GM18508 (cell line): ENCODE results near the gene NDC80.
A peak's percentile ranks its signal among the peaks of the same experiment; 100 is the strongest.
"Not testable (repeated sequence)": the region's sequence is repeated elsewhere in the genome, so short reads cannot be mapped to it uniquely, and the experiment has no call there.

Experiments used
- ATAC-seq: cut with Tn5 transposase; IDR thresholded peaks from one replicate; pipeline ENCODE4 v1.9.1; 2021; ENCODE audit warnings: moderate number of reproducible peaks; ENCODE audit not compliant: insufficient read depth, unreplicated experiment

NDC80 gene

DNA sequence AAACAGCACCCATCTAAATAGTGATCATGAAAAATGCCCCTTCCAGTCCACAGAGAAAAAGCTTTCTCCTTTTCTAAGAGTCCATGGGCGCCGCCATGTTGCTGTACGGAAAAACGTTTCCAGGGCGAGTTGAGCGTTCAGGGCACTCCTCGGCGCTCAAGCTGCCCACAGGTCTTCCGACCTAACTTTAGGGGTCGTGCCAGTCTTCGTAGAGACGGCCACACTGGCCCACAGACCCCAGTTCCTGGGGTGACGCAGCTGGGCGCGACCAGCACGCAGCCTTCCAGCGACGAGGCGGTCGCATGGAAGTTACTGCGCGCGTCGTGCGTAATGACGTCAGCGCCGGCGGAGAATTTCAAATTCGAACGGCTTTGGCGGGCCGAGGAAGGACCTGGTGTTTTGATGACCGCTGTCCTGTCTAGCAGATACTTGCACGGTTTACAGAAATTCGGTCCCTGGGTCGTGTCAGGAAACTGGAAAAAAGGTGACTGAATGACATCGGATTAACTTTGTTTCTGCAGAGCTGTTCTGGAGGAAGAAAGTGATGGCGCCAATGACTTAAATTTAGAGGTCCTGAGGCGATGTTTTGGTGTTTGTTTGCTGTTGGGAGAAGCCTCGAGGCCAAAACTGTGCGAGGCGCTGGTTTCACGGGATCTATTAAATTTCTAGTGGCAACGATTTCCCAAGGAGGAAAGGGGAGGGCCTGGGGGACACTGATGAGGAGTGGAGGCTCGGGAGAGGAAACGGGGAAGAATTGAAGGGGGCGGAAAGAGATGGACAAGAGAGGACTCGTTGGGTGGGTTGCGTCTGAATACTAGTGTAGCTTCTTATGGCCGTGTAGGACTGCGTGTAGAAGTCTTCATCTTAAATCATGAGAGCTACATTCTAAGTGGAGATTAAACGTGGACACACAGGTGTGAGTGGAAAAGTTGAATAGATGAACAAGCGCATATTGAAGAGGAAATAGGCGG is at the start of gene NDC80, which contains the start of gene METTL4:
Gene NDC80, plus strand, starts transcription at position 358 of the 971 bp plus-strand sequence. CDS start 1,429 bp downstream, outside the sequence.
Gene METTL4, minus strand, starts transcription at position 306 of the 971 bp plus-strand sequence. CDS start 4,289 bp downstream, outside the sequence.
- peak; percentile 41 for ATAC-seq

DNA sequence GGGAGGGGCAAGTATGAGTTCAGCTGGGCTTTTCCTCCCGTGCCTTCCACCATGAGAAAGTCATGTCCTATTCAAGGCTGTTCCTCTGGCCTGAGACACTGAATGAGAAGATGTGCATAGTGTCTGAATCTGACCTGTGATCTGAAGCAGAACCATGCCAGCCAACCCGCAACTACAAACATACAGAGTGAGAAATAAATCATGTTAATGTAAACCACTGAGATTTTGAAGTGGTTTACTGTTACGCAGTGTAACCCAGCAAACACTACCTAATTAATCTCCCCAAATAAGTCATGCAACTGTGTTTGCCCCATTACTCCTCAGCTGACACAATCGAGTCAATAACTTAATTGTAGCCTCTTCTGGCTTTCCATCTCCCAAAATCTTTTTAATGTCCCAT is 49.2 kb upstream of the NDC80 start:
- ATAC-seq = no peak

DNA sequence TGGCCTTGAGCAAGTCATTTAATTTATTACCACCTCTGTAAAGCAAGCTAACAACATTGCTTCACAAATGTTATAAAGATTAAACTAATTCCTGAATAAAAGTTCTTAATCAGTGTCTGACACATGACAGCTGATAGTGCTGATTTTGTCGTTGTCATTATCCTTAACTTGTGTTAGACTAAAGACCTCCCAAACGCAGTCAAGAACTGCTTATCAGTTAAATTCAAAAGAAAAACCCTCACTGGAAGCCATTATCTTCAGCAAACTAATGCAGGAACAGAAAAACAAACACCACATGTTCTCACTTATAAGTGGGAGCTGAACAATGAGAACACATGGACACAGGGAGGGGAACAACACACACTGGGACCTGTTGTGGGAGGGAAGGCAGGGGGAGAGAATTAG is 46.6 kb upstream of the NDC80 start:
- ATAC-seq = not testable (repeated sequence)

DNA sequence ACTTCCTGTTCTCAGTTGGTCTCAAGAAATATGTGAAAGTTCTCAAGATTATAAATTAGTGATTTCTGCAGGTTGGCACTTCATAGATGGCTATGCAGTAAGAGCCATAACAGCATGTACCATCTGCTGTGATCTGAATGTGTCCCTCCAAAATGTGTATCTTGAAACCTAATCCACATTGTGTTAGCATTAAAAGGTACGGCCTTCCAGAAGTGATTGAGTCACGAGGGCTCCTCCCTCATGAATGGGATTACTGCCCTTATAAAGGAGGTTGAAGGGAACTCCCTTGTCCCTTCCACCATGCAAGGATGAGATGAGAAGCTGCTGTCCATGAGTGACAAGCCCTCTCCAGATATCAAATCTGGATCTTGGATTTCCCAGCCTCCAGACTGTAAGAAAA is 45.0 kb upstream of the NDC80 start:
- ATAC-seq = no peak

DNA sequence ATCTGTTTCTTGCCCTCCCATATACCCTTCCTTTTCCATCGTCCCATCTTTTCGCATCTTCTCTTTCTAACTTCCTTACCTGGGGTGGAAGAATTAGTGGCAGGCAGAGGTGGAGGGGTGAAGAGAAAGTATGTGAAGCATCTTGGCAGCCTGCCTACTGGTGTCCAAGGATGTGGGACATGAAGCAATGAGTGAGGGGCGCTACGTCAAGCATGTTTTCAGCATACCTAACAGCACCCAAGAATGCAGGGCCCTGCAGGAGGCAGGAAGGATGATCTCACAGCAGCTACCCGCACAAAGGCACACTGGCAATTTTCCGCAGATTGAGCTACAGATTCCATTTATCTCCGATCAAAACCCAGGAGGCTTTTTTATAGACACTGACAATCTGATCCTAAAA is 42.2 kb upstream of the NDC80 start:
- ATAC-seq = no peak

DNA sequence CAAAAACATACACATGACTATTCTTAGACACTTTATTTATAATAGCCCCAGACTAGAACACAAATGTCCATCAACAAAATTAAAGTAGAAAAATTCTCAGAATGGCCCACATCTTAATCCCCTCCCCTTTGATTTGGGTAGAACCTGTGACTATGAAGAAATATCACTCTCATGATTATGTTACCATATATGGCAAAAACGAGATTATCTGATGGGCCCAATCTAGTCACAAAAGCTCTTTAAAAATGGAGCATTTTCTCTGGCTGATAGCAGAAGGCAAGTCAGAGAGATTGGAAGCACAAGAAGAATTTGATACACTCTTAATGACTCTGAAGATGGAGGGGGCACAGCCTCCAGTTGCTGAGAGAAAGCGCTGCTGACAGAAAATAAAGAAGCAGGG is 39.6 kb upstream of the NDC80 start:
- no peak for ATAC-seq

DNA sequence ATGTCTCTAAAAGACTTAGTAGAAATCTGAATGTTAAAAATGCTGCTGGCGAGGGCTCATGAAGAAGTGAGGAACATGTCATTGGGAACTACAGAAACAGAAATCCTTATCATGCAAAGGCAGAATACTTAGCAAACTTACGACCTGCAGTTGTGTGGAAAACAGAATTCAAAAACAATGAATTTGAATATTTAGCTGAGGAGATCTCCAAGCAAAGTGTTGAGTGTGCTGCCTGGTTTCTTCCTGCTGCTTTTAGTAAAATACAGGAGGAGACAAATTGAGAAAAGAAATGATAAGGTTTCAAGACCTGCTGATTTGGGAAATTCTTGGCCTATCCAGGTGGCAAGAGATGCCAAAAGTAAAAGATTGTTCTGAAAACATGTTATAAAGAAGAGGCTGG is 38.6 kb upstream of the NDC80 start:
- ATAC-seq = no peak

DNA sequence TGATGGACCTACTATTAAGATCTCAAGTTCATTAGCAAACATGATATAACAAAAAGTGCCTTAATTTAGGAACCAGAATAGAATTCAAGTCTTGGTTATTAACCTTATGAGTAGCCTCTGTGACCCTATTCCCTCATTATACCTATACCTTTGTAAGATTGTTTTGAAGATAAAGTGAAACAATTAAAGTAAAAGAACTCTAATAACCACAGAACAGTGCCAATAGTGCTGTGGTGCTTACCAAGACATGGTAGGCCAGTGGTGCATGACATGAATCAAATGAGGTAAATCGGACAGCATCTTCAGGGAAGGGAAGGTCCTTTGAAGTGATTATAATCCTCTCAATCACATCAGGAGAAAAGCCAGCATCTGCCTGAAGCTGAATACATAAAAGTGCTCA is 36.5 kb upstream of the NDC80 start:
- ATAC-seq = no peak

DNA sequence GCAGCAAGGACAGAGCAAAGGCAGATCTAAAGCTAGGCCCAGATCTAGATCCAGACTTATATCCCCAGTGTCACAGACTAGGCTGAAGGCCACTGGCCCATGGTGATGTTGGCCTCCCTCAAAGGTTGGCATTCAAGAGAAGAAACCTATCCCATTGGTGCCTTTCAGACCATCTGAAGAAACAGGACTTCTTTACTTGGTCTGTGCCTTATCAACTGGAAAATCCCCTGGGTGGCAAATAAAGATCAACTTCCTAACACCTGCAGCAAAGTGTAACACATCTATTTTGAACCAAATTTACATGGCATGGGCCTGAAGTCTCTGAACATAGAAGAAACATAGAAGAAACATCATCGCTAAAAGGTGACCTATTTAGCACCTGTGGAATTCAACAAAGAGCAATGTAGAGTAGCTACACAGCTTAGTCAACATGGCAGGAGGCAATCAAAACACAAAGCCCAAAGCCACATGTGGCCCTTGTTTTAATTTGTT is 35.9 kb upstream of the NDC80 start:
- no peak for ATAC-seq

DNA sequence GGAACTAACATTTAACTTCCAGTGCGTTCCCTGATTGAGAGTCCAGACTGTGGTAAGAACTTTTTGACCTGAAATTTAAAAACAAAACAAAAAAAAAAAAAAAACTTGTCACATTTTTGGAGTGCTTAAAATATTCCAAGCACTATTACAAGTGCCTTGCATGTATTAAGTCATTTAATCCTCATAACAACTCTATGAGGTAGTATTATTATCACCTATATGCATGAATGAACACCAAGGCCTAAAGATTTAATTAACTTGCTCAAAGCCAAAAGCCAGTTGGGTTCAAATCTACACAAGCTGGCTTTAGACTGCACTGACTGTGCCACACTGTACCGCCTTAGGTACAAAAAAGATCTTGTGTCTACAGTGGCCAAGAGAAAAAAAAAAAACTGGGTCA is 35.3 kb upstream of the NDC80 start:
- ATAC-seq = no peak

DNA sequence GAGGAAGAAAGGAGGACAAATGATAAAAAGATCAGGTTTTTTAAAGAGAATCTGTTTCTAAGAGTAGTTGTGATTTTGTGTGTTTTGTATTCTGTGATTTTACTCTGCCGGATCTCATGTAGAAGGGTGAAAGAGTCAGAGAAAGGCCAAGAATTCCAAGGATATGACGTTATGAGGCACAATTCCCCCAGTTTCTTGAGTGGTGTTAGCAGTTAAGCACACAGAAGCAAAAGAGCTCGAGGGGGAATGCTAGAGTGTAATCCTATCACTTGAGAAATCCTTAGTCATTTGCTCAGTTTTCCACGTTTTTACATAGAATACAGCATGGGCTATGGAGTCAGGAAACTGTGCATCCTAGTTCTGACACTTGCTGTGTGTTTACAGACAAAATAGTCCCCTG is 34.9 kb upstream of the NDC80 start:
- ATAC-seq = no peak

DNA sequence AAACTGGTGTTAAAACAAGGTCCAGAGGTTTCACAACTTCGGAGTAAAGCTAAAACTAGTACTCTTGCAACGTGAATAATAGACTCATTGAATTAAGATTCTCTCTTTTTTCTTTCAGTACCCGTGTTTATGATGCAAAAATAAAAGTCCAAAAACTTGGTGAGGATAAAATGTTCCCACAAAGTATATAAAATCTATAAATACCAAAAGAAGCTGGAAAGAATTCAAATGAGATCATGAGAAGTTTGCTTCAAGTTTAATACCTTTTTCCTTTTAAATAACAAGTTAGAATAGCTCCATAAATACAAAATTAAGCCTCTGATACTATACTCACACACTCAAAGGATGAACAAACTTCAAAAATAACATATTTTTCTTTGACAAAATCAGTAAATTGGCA is 34.1 kb upstream of the NDC80 start:
- ATAC-seq = no peak

DNA sequence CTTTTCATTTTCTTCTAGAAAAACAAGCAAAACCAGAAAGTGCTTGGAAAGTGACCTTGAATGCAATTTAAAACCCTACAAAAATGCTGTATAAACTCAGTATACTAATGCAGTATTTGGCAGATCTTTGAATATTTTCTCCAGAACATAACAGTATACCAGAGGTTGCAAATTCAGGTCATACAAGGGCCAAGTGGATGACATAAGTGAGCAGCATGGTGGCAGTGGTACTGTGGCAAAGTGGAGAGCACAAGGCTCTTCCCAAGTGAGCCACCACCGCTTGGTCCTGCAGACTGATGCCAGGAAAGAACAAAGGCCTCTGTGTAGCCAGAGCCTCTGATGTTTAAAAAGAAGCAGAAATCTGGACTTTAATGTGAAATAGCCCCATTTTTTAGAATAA is 33.1 kb upstream of the NDC80 start:
- no peak for ATAC-seq

DNA sequence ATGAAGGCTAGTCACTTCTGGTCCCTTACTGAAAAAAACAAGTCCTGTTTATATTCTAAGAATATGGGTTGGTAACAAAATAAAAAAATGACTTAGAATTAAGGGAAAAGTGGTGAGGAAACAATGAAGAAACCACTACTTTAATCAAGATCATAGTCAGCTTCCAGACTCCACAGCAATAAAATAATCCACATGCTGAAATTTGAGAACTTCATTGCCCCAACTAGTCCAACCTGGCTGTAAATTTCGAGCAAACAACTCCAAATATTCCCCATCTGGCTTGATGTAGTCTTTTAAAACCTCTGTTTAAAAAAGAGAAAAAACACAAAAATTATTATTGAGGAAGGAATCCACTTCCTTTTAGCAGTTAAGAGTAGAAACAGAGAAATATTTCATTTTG is 32.5 kb upstream of the NDC80 start:
- ATAC-seq = no peak

DNA sequence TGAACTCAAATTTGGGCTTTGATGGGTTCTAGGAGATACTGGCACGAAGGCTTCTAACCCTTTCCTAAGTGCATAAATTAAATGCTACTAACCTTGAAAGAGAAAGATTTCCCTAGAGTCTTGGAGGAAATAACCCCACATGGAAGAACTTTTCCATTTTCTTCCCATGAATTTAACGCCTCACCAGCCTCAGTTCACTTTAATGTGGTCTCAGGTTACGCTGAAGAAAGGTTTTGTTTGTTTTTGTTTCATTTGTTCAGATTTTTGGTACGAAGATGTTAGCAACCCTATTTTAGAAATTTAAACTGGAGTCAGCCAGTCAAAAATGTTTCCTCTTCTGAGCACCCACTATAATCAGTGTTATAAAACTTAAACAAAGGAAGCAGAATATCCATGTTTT is 30.8 kb upstream of the NDC80 start:
- no peak for ATAC-seq

DNA sequence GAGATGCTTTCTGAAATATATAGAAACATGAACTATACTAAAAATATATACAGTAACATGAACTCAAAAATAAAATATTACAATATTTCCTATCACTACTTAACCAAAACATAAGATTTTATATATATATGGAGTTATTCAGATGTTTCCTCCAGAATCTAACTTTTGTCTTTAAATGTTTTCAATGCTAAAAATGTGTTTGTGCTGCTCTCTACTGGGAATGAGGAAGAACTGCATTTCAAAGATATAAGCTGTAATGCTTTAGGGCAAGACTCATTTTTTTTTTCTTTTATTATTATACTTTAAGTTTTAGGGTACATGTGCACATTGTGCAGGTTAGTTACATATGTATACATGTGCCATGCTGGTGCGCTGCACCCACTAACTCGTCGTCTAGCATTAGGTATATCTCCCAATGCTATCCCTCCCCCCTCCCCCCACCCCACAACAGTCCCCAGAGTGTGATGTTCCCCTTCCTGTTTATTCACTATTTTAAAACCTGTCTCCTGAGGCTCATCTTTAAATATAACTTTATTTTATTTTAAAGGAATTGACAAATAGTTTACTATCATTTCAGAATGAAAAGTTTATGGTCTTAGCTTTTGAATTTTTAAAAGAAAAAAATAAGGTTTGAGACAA is 29.3 kb upstream of the NDC80 start:
- ATAC-seq = peak; percentile 45

DNA sequence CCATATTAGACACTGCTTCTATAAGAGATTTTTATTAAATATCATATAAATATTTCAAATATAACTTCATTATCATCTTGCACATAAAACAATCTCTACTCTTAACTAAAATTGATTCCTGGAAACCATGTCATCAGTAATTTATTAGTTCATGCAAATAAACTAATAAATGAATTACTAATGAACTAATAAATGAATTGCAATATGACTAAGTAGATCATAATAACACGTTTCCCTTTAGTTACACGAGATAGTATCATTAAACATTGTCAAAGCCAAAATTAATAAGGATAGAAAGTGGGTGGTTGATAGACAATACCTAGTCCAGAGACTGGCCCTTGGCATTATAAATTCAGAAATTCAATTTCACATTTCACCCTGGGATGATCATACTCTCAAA is 26.2 kb upstream of the NDC80 start:
- ATAC-seq = no peak

DNA sequence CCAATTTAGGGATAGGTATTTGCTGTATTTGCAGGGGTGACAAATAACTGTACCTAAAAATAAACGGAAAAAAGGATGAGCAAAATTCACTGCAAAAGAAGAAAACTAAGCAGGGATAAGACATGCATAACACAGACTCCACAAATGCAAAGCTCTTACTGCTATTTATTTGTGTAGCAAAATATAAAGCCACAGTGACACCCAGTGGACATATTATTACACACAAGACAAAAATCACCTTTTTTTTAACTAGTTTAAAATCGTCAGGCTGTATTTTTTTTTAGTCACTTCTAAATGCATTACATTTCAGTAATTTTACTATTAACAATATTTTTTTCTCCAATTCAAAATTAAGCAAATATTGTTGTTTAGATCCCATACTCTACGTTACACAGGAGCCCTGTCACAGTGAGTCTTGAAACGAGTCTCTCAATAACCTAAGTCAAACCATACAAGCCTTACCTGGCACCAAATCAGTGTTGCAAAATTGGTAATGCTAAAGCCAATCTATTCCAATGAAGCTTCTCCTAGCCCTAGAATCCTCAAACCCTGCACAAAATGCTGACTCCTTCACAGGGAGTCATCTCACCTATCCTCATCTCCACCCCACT is 23.8 kb upstream of the NDC80 start:
- ATAC-seq = no peak

DNA sequence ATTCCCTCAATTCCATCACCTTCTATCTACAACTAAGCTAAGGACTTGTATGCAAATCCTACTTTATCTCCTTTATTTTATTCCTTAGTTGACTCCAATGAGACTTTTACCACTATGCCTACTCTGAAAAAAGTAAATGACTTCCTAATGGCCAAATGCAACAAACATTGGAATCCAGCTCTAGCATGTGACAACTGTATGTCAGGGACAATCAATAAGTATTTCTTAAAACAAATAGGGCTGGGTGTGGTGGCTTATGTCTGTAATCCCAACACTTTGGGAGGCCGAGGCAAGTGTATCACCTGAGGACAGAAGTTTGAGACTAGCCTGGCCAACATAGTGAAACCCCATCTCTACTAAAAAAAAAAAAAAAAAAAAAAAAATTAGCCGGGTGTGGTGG is 21.9 kb upstream of the NDC80 start:
- no peak for ATAC-seq

DNA sequence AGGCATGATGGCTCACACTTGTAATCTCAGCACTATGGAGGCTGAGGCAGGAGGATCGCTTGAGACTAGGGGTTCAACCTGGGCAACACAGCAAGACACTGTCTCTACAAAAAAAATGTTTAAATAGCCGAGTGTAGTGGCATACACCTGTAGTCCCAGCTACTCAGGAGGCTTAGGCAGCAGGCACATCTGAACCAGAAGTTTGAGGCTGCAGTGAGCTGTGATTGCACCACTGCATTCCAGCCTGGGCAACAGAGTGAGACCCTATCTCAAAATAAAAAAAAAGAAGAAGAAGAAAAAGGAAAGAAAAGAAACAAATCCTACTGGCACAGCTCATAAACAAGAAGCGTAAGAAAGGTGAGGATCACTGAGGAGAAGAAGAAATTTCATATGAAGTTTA is 19.9 kb upstream of the NDC80 start:
- no peak for ATAC-seq

DNA sequence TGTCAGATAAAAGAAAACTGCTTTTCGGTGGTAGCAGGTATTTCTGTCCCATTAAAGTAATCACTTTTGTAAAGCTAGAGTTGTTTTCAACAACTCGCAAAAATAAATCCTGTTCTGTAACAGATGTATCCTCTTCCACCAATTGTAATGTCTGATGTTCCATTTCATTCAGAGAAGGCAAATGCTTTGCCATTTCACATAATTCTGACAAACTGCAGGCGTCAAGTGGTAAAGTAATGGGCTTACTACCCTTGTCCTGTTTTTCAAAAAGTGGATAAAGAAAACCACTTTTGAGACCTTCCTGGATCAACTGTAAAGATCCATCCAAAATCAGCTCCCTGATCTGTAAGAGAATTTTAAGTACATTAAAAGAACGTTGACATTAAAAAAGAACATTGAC is 16.7 kb upstream of the NDC80 start:
- no peak for ATAC-seq
